Measurements from ENCODE around the gene CCDC175. TPM values are rescaled to one million over a fixed set of nuclear protein-coding genes. Genes with fewer than 3 reads are reported as not detected.
A peak's percentile ranks its signal among the peaks of the same experiment; 100 is the strongest.

Gene CCDC175
- polyA plus RNA-seq, 2 of the 4 experiments (the other 2 are of a cell fraction) = not detected

GRCh38 chr14:59483819-59484638 lies 92.6 kb downstream of the CCDC175 start, which contains the start of the genes JKAMP and L3HYPDH (continued):
- no peak for TF ChIP-seq CHD2 (IDR thresholded peaks at IDR 0.05; ENCODE audit: low read length, partially characterized antibody)

DNA sequence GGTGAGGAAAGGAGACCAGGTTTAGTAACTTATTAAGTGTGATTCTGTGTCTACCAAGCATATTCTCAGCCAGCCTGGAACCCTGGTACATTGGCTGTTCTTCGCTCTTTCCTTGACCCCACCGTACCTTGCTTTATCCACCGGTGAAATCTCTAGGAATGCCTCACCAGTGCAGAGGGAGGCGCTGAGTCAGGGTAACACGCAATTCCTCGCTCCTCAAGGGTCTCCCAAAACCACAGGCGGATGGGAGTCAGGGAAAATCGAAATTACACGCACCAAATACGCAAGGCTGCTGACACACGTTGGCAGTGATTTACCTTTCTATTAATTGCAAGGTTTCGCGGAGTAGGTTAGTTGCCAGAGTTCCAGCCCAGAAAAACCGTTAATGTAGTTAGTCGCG lies 93.2 kb downstream of the CCDC175 start:
- WGBS (ENCODE audit: missing lambda C conversion rate) = 1% methylated on average over 16 of the region's 16 CpGs
- ChIA-PET CTCF (interaction anchor here (0.9 to 3.0 kb wide), 10 partner anchors 10 to 93 kb away, joined by 3 to 19 read pairs (median 4); partner anchors contain the start of gene CCDC175), POLR2A (interaction anchor here (0.8 to 2.5 kb wide), 9 partner anchors 11 to 372 kb away, joined by 3 to 13 read pairs (median 4); partner anchors contain the start of gene CCDC175)
- H3K27ac ChIP-seq = peak overlapping the region; percentile 98
- H3K9me3 ChIP-seq = no peaks in the 10 kb centered on the region
- ATAC-seq = peak; percentile 31 to 40
- peak; percentile 25 to 47 for DNase-seq (ENCODE audit: low read depth in 1 of 2, low spot score in 1 of 2)
- FAIRE-seq = no peak
- 0 out of 2 replicates have a peak, but pooled peaks have one; percentile 31 for TF ChIP-seq KDM5A (IDR thresholded peaks at IDR 0.05)
- TF ChIP-seq HDAC2 (IDR thresholded peaks at IDR 0.05) = 0 out of 2 replicates have a peak, but pooled peaks have one; percentile 9
- no peak for TF ChIP-seq HES2 (IDR thresholded peaks at IDR 0.05)
- TF ChIP-seq MAFK (IDR thresholded peaks at IDR 0.05; ENCODE audit: partially characterized antibody) = peak; percentile 49
- 0 out of 2 replicates have a peak, but pooled peaks have one; percentile 0 for TF ChIP-seq RARB (CRISPR knock-in tag; IDR thresholded peaks at IDR 0.05)
- no peak for TF ChIP-seq CHD2 (IDR thresholded peaks at IDR 0.05; ENCODE audit: low read length, partially characterized antibody)
- TF ChIP-seq NR3C1 (IDR thresholded peaks at IDR 0.05) = no peak
- peaks cover 40% of the 10 kb centered on the region for H3K4me1 ChIP-seq
- H3K4me2 ChIP-seq = peak overlapping the region; percentile 78
- peak overlapping the region; percentile 82 for H3K4me3 ChIP-seq

DNA sequence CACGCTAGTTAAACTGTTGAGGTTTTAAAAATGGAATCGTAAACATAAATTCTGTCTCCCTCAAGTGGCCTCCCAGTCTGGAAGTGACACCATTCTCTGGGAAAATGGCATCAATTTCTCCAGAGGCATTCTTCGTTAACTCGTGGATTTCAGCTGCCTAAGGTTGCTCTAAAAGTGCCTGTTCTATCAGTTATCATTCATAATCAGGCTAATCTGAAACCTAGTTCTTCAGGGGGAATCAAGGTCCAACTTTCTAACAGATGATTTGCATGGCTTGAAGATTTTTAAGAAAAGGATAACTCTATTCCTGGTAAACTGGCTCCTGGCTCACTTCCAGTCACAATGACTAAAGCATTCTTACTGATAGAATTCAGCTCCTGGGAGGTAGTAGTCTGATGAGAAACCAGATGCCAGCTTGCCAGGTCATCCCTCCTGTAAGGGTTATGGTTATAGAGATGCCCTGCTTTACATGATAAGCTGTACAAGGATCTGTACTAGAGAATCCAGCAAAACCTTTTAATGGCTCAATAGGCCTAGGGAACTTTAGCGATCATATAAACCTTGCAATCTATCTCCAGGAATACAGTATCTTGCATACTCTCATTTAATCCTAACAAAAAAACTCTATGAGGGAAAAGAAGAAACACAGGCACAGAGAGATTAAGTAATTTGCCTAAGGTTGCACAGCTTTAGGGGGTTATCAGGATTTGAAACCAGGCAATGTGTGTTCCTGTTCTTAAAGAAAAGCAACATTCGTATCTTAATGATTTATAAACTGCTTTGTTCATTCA lies 93.9 kb downstream of the CCDC175 start:
- H3K4me3 ChIP-seq = peak overlapping the region; percentile 82
- DNase-seq (ENCODE audit: low read depth in 1 of 2, low spot score in 1 of 2) = peak; percentile 56 to 83
- TF ChIP-seq TFCP2L1 (CRISPR knock-in tag; IDR thresholded peaks at IDR 0.05) (no peak), HEYL (CRISPR knock-in tag; IDR thresholded peaks at IDR 0.05) (no peak), ZC3H11A (IDR thresholded peaks at IDR 0.05) (no peak), HDAC2 (IDR thresholded peaks at IDR 0.05) (peak; percentile 77; the same call in 1 of the 2 replicates), E2F6 (IDR thresholded peaks at IDR 0.05; ENCODE audit: borderline replicate concordance, low read depth) (no peak), HOXA7 (CRISPR knock-in tag; IDR thresholded peaks at IDR 0.05) (0 out of 2 replicates have a peak, but pooled peaks have one; percentile 67), FOSL2 (IDR thresholded peaks at IDR 0.05) (no peak; the same call in 1 of the 2 replicates), FOSL2 (CRISPR knock-in tag; IDR thresholded peaks at IDR 0.05) (peak; percentile 64), ZFP36 (IDR thresholded peaks at IDR 0.05; ENCODE audit: borderline replicate concordance, partially characterized antibody) (peak; percentile 48), HES2 (IDR thresholded peaks at IDR 0.05) (no peak), HOXB13 (CRISPR knock-in tag; IDR thresholded peaks at IDR 0.05; ENCODE audit: low read depth) (no peak), FOXS1 (CRISPR knock-in tag; IDR thresholded peaks at IDR 0.05) (no peak), GATA3 (IDR thresholded peaks at IDR 0.05; ENCODE audit: borderline replicate concordance) (peak; percentile 33; the same call in 1 of the 2 replicates), JUNB (IDR thresholded peaks at IDR 0.05) (peak; percentile 45; the same call in 1 of the 2 replicates), MYC (IDR thresholded peaks at IDR 0.05; ENCODE audit: borderline replicate concordance, low read length) (0 out of 2 replicates have a peak, but pooled peaks have one; percentile 5), NFE2L2 (conservative IDR thresholded peaks at IDR 0.05; ENCODE audit: low read length) (peak; percentile 59), ESRRA (IDR thresholded peaks at IDR 0.05; ENCODE audit: borderline replicate concordance, low read length) (no peak), NPAS2 (CRISPR knock-in tag; IDR thresholded peaks at IDR 0.05; ENCODE audit: borderline replicate concordance) (no peak), MAFK (IDR thresholded peaks at IDR 0.05; ENCODE audit: partially characterized antibody) (peak; percentile 68), BCL3 (IDR thresholded peaks at IDR 0.05) (peak; percentile 50; the same call in 1 of the 3 replicates), CEBPB (IDR thresholded peaks at IDR 0.05) (no peak), KDM1A (IDR thresholded peaks at IDR 0.05; ENCODE audit: low read depth) (peak; percentile 89), RARB (CRISPR knock-in tag; IDR thresholded peaks at IDR 0.05) (peak; percentile 23; the same call in 1 of the 2 replicates), KDM5A (IDR thresholded peaks at IDR 0.05) (no peak), EP300 (IDR thresholded peaks at IDR 0.05) (peak in 1 of 2 experiments; percentile 35; a peak in 1 of 5 replicates)
- TF ChIP-seq, protein P1, sequence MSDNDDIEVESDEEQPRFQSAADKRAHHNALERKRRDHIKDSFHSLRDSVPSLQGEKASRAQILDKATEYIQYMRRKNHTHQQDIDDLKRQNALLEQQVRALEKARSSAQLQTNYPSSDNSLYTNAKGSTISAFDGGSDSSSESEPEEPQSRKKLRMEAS (IDR thresholded peaks at IDR 0.05) = no peak; the same call in 1 of the 2 replicates
- H3K4me1 ChIP-seq = peaks cover 45% of the 10 kb centered on the region
- peak; percentile 39 for FAIRE-seq
- peak overlapping the region; percentile 78 for H3K4me2 ChIP-seq
- POLR2A ChIA-PET = interaction anchor here (0.6 to 2.5 kb wide), 7 partner anchors 10 to 1101 kb away, joined by 3 to 13 read pairs (median 3); partner anchors contain the start of gene CCDC175
- H3K9me3 ChIP-seq = no peaks in the 10 kb centered on the region
- peak overlapping the region; percentile 98 for H3K27ac ChIP-seq
- WGBS (ENCODE audit: missing lambda C conversion rate) = 1% methylated on average over 6 of the region's 6 CpGs
- CTCF ChIA-PET = interaction anchor here (0.9 to 3.0 kb wide), 6 partner anchors 15 to 94 kb away, joined by 3 to 19 read pairs (median 3); partner anchors contain the start of gene CCDC175
- peak; percentile 63 to 65 for ATAC-seq
